GM10248 (cell line): ENCODE data around the gene ATOSB.

Experiments
- CTCF ChIA-PET: fragments of 300-600 bp; sonication (Branson Sonifier 250); formaldehyde crosslinking; extraction: SDS; loops from one replicate; lab custom pipeline; 2021; ENCODE audit warnings: antibody characterized with exemption; lab: Yijun Ruan, JAX
- POLR2A ChIA-PET: fragments of 350-650 bp; sonication (Branson Sonifier 250); formaldehyde crosslinking; extraction: SDS; loops from one replicate; lab custom pipeline; 2020; ENCODE audit warnings: antibody characterized with exemption; lab: Yijun Ruan, JAX
- DNase-seq: peaks from one replicate; pipeline ENCODE4 v3.0.0; 2012; ENCODE audit errors: extremely low spot score
- CTCF ChIP-seq: IDR thresholded peaks from 2 replicates; pipeline ENCODE4 v1.5.1; 2012; ENCODE audit warnings: mild to moderate bottlenecking, low read depth; ENCODE audit errors: extremely low read depth, missing control alignments, control extremely low read depth

Gene ATOSB

GRCh38 chr9:35136866-35137265 lies 21.2 kb upstream of the ATOSB start:
- ChIA-PET POLR2A (no interaction called here), CTCF (interaction anchor here (1.6 kb wide), 1 partner anchor 10 kb away, joined by 4 read pairs; no protein-coding TSS in a partner anchor)
- TF ChIP-seq CTCF = no peak
- DNase-seq = no peak

GRCh38 chr9:35135988-35136387 lies 20.3 kb upstream of the ATOSB start:
- no peak for DNase-seq
- TF ChIP-seq CTCF = no peak
- ChIA-PET POLR2A (no interaction called here), CTCF (interaction anchor here (1.6 kb wide), 2 partner anchors 9 to 418 kb away, joined by 4 to 5 read pairs; no protein-coding TSS in a partner anchor)

- POLR2A ChIA-PET = no interaction called here
- no peak for DNase-seq
- no peak for TF ChIP-seq CTCF
- CTCF ChIA-PET = interaction anchor here (1.6 kb wide), 1 partner anchor 419 kb away, joined by 5 read pairs; no protein-coding TSS in a partner anchor
Measured at GRCh38 chr9:35134920-35135319, 19.3 kb upstream of the ATOSB start.

GRCh38 chr9:35116898-35117551 lies 1.4 kb upstream of the ATOSB start:
- peak; percentile 84 for DNase-seq
- CTCF ChIA-PET = interaction anchor here (0.6 to 5.1 kb wide), 30 partner anchors 9 to 1071 kb away, joined by 3 to 42 read pairs (median 4); partner anchors contain the start of genes FANCG, STOML2 and VCP
- POLR2A ChIA-PET = no interaction called here
- TF ChIP-seq CTCF = peak; percentile 92

- no peak for TF ChIP-seq CTCF
- CTCF ChIA-PET = interaction anchor here (0.7 to 5.1 kb wide), 26 partner anchors 9 to 1071 kb away, joined by 3 to 42 read pairs (median 4); partner anchors contain the start of genes FANCG, STOML2 and VCP
- POLR2A ChIA-PET = no interaction called here
- no peak for DNase-seq
Measured at GRCh38 chr9:35116539-35116897, 856 bp upstream of the ATOSB start.

GRCh38 chr9:35114840-35115628 lies 628 bp downstream of the ATOSB start:
- DNase-seq = no peak
- no peak for TF ChIP-seq CTCF

More at GRCh38 chr9:35114840-35115628, 628 bp downstream of the ATOSB start:
- POLR2A ChIA-PET = interaction anchor here (0.7 to 1.6 kb wide), 3 partner anchors 11 to 613 kb away, joined by 4 to 5 read pairs (median 5); no protein-coding TSS in a partner anchor
- CTCF ChIA-PET = interaction anchor here (1.0 to 5.1 kb wide), 18 partner anchors 11 to 485 kb away, joined by 3 to 42 read pairs (median 6); partner anchors contain the start of genes FANCG, PIGO and STOML2
